ENCODE data around the gene FAM3C.

Gene FAM3C

GRCh38 chr7:121379930-121380329 is 16.2 kb downstream of the FAM3C start:
- DNase-seq (ENCODE audit: low read depth in 2 of 2): no peak

DNA sequence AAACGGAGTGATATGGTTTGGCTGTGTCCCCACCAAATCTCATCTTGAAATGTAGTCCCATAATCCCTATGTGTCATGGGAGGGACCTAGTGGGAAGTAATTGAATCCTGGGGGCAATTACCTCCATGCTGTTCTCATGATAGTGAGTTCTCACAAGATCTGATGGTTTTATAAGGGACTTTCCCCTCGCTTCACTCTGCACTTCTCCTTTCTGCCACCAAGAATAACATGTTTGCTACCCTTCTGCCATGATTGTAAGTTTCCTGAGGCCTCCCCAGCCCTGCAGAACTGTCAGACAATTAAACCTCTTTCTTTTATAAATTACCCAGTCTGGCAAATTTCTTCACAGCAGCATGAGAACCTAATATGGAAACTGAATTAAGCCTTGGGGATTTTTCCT is 19.1 kb downstream of the FAM3C start:
- DNase-seq (ENCODE audit: low read depth in 2 of 2): no peak

- DNase-seq (ENCODE audit: low read depth in 2 of 2): no peak
Measured at GRCh38 chr7:121373177-121373576, 22.9 kb downstream of the FAM3C start.

- no peak for DNase-seq (ENCODE audit: low read depth in 2 of 2)
Measured at GRCh38 chr7:121372376-121373010, 23.6 kb downstream of the FAM3C start.

DNA sequence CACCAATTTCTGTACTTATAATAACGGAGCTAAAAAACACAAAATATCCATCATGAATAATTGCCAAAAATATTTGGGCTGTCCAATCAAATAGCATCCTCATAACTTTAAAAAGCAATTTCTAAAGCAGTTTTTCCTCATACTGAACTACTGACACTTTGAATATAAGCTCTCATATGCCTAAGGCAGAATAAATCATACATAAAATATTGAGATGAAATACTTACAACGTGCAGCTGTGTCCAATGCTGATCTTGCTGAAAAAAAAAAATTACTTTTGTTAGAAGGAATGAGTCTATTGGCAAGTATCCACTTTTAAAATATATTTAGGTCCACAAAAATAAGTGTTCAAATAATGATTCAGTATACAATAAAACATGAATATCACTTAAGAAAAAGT is 24.2 kb downstream of the FAM3C start:
- no peak for DNase-seq (ENCODE audit: low read depth in 2 of 2)

DNA sequence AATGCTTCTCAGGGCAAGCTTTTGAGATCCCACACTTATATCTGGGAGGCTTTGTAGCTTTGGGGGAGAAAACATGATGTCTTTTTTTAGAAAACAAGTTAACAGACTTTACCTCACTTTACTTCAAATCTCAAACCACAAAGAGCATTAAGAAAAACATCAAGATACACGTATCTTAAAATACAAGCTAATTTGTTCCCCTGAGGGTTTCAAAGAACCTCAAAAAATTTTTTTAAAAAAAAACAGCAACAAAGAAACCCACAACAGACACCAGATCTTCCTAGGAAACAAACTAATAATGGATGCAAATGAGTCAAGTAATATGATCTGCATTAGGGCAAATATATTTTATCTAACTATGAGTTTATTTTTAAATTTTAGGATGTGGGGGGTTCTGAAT is 24.7 kb downstream of the FAM3C start:
- no peak for DNase-seq (ENCODE audit: low read depth in 2 of 2)

DNA sequence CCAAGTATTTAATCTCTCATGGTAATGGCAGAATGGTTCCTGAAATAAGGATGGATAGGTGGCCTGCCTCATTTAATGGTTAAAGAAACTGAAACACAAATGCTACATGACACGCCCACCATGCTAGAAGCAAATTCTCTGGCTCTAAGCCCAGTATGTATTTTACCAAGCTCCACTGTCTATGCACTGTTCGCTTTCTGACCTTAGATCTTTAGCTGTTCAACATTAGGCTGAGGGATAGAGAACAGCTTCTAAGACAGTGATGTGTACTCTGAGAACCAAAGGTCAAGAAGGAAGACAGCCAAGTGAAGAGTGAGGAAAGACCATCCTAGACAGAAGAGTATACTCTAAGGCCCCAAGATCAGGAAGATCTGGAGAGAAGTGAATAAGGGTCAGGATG is 26.6 kb downstream of the FAM3C start:
- DNase-seq (ENCODE audit: low read depth in 2 of 2): no peak

- peak in 1 of 2 donors; percentile 8 for DNase-seq (ENCODE audit: low read depth in 2 of 2)
Measured at GRCh38 chr7:121366852-121367431, 29.2 kb downstream of the FAM3C start.

GRCh38 chr7:121360564-121360963 is 35.5 kb downstream of the FAM3C start:
- DNase-seq (ENCODE audit: low read depth in 2 of 2): no peak

GRCh38 chr7:121355574-121355973 is 40.5 kb downstream of the FAM3C start:
- no peak for DNase-seq (ENCODE audit: low read depth in 2 of 2)

DNA sequence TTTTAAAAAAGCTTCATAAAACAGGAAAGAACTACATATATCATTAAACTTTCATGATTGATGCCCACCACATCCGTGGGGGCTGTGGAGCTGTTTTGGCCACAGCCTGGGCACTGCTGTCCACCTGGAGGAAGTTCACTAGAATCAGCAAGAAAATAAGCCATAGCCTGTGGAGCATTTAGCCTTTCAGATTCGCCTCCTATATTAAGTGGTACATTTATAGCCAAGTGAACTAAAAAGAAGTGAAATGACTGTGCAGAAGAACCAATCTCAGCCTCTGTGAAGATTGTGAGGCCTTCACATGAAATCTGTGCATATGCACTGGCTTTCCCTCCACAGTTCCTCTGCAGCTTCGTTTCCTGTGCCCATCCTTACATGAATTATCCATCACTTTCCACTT is 43.8 kb downstream of the FAM3C start:
- DNase-seq (ENCODE audit: low read depth in 2 of 2): no peak

DNA sequence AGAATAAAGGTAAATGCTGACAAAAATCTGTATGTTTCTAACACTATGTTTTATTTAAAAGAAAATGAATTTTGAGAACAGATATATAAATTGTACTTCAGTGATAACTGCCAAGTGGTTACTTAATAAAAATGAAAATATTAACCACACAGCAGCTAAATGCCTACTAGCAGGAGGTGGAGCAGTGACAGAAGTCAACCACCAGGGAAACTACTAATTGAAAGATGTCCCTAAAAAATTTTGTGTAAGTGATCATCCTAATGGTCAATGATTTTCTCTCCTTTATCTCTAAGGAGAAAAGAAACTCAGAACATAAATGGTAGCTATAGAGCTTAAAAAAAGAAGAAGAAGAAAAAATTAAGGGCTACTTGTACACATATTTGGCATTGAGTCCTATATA is 44.4 kb downstream of the FAM3C start:
- no peak for DNase-seq (ENCODE audit: low read depth in 2 of 2)

- DNase-seq (ENCODE audit: low read depth in 2 of 2): no peak
Measured at GRCh38 chr7:121344497-121344896, 51.6 kb downstream of the FAM3C start.

DNA sequence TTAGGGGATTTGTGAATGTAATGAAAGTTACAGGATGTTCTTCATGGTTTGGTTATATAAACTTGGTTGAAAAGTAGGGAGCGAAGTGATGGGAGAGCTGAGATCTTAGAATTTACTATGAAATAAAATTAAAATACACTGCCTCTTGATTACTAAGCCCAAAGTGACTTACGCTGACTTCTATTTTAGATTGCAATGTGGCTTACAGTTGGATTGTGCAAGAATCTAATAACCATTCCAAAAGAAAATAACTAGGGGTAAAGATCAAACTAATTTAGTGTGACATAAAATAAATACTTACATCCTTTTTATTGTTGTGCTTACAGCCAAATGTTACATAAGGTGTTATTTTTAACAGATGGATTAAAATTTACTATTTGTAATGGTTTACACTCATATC is 52.0 kb downstream of the FAM3C start:
- DNase-seq (ENCODE audit: low read depth in 2 of 2): no peak

- no peak for DNase-seq (ENCODE audit: low read depth in 2 of 2)
Measured at GRCh38 chr7:121343302-121343701, 52.8 kb downstream of the FAM3C start.

GRCh38 chr7:121342631-121343030 is 53.5 kb downstream of the FAM3C start:
- no peak for DNase-seq (ENCODE audit: low read depth in 2 of 2)

DNA sequence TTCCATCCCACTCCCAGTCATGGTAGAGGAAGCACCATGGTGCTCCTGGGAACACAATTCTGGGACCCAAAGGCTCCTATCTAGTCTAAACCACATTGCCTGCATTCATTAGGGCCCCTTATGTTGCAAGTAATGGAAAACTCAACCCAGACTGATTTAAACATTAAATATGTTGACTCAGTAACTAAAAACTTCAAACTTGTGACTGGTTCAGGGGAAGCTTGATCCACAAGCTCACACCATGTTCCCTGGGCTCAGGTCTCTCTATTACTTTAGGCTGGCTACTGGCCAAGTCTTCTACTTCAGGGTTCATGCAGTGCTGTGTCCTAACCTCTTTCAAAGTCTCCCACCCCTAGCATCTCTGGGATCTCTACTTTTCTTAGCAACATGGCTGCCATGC is 54.2 kb downstream of the FAM3C start:
- no peak for DNase-seq (ENCODE audit: low read depth in 2 of 2)

DNA sequence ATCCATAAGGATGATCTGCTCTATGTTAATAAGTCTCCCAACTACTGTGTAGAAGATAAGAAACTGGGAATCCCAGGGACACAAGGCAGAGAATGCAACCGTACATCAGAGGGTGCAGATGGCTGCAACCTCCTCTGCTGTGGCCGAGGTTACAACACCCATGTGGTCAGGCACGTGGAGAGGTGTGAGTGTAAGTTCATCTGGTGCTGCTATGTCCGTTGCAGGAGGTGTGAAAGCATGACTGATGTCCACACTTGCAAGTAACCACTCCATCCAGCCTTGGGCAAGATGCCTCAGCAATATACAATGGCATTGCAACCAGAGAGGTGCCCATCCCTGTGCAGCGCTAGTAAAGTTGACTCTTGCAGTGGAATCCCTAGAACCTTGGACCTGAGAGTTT is 57.0 kb downstream of the FAM3C start:
- DNase-seq (ENCODE audit: low read depth in 2 of 2): no peak

DNA sequence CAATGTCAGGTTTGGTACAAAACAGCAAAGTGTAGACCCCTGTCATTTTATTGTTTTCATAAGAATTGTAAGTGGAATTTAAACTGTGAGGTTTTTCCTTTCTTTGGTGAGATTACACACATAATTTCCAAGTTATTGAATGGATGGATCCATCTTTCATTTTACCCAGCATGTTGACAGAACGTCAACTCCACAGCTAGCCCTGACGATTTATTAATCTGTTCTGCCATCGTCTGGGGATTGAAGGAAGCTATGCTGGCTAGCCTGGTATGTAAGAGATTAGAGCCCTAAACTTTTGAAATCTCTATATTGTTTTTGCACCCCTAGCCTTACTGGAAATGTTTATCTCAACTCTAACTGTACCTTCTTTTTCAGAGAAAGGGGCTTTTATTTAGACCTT is 58.7 kb downstream of the FAM3C start:
- DNase-seq (ENCODE audit: low read depth in 2 of 2): no peak

DNA sequence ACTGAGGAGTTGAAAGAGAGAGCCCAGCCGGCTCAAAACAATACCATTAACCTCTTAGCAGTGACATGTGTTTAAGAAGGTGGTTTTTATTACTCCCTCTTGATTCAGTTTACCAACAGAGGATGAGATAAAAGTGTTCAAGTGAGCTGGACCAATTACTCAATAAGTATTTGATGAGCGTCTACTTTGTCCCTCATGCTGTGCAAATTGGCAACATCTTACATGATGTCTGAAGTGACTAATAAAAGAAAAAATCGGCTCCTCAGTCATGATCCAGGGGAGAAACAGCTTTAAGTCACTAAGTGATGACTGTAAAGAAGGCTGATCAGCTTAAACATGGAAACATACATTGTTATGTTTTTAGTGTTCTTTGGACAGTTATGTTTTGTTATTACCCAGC is 59.5 kb downstream of the FAM3C start:
- no peak for DNase-seq (ENCODE audit: low read depth in 2 of 2)

DNA sequence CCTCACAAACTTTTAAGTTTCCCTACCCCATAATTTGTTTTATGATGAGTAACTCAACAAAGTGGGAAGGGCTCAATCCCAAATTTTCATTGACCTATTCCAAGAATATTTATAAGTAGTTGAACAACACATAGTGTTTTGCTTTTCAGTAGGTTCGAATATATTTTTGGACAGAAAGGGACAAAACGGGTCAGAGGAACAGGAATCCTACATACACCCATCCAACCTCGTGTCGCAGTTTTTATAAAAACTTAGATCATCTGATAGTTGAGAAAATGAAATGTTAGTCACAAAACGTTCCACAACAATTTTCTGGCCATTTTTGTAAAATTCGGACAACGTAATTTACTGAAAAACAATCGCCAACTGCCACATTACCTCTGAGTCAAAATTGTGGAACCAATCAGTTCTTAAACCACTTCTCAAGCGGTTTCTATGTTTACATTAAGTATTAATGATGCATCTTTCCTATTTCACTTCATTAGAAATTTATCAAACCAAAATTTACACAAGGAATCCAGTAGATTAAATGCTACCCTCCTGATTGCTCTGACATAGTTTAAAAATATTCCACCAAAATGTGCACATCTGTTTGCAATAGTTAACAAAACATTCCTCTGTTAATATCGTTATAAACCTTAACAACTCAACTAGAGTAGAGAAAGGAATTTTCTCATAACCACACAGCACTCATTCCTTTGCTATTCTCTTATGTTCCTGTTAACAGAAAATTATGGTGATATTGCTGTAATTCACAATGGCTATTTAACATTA is 61.0 kb downstream of the FAM3C start:
- no peak for DNase-seq (ENCODE audit: low read depth in 2 of 2)

DNA sequence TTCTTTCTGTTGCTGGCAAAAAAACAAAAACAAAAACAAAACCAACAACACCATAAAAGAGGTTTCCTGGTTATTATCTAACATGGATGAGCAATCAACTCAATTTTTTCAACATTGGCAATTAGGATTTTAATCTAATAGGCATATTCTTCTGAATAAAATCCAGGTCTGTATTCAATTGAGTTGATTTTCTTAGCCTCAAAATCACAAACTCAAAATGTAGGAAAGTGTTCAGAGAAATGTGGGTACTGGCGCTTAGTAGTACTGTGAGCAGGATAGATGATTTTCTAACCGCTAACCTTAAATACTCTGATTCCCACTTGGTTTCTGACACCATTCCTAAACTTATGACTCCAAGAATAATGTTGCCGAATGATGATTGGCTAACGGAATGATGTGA is 61.7 kb downstream of the FAM3C start:
- no peak for DNase-seq (ENCODE audit: low read depth in 2 of 2)

DNA sequence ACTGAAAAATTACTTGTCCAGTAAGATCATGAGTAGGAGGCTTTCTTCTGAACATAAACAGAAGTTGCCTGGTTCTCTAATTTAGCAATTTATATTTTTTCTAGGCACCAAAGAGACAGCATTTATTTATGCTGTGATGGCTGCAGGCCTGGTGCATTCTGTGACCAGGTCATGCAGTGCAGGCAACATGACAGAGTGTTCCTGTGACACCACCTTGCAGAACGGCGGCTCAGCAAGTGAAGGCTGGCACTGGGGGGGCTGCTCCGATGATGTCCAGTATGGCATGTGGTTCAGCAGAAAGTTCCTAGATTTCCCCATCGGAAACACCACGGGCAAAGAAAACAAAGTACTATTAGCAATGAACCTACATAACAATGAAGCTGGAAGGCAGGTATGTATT is 64.5 kb downstream of the FAM3C start:
- DNase-seq (ENCODE audit: low read depth in 2 of 2): no peak

Measured in stimulated activated CD8-positive, alpha-beta memory T cell treated with anti-CD3 and anti-CD28 coated beads, Interleukin-7, amount 100 ng/mL, for 4 hours (primary cell).